ENCODE results near the gene CGNL1. TPM values are rescaled to one million over a fixed set of nuclear protein-coding genes. Genes with fewer than 3 reads are reported as not detected.

Gene CGNL1
- total RNA-seq, 1 donor from 2014 or later: 2.8 TPM

- H3K36me3 ChIP-seq (ENCODE audit: control insufficient read depth, insufficient read depth, low read length): no peaks in the 10 kb centered on the region
- TF ChIP-seq, protein P1, sequence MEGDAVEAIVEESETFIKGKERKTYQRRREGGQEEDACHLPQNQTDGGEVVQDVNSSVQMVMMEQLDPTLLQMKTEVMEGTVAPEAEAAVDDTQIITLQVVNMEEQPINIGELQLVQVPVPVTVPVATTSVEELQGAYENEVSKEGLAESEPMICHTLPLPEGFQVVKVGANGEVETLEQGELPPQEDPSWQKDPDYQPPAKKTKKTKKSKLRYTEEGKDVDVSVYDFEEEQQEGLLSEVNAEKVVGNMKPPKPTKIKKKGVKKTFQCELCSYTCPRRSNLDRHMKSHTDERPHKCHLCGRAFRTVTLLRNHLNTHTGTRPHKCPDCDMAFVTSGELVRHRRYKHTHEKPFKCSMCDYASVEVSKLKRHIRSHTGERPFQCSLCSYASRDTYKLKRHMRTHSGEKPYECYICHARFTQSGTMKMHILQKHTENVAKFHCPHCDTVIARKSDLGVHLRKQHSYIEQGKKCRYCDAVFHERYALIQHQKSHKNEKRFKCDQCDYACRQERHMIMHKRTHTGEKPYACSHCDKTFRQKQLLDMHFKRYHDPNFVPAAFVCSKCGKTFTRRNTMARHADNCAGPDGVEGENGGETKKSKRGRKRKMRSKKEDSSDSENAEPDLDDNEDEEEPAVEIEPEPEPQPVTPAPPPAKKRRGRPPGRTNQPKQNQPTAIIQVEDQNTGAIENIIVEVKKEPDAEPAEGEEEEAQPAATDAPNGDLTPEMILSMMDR (IDR thresholded peaks at IDR 0.05; ENCODE audit: insufficient read depth, low read length, poor library complexity, severe bottlenecking): no peak
- H3K4me3 ChIP-seq (ENCODE audit: low read depth, low read length): no peak overlapping the region
- no peaks in the 10 kb centered on the region for H3K27me3 ChIP-seq (ENCODE audit: control insufficient read depth, insufficient read depth, low read length)
- no peak for DNase-seq (ENCODE audit: low read depth)
Measured at GRCh38 chr15:57521503-57521902, 145.2 kb downstream of the CGNL1 start.

- TF ChIP-seq, protein P1 (IDR thresholded peaks at IDR 0.05; ENCODE audit: insufficient read depth, low read length, poor library complexity, severe bottlenecking): no peak
- no peak for DNase-seq (ENCODE audit: low read depth)
- Histone ChIP-seq H3K27me3 (ENCODE audit: control insufficient read depth, insufficient read depth, low read length) (no peaks in the 10 kb centered on the region), H3K4me3 (ENCODE audit: low read depth, low read length) (no peak overlapping the region), H3K36me3 (ENCODE audit: control insufficient read depth, insufficient read depth, low read length) (no peaks in the 10 kb centered on the region)
Measured at GRCh38 chr15:57522148-57522547, 145.8 kb downstream of the CGNL1 start.

- Histone ChIP-seq H3K27me3 (ENCODE audit: control insufficient read depth, insufficient read depth, low read length) (no peaks in the 10 kb centered on the region), H3K36me3 (ENCODE audit: control insufficient read depth, insufficient read depth, low read length) (no peaks in the 10 kb centered on the region), H3K4me3 (ENCODE audit: low read depth, low read length) (no peak overlapping the region)
- TF ChIP-seq, protein P1 (IDR thresholded peaks at IDR 0.05; ENCODE audit: insufficient read depth, low read length, poor library complexity, severe bottlenecking): no peak
- no peak for DNase-seq (ENCODE audit: low read depth)
Measured at GRCh38 chr15:57525581-57525980, 149.3 kb downstream of the CGNL1 start.

DNA sequence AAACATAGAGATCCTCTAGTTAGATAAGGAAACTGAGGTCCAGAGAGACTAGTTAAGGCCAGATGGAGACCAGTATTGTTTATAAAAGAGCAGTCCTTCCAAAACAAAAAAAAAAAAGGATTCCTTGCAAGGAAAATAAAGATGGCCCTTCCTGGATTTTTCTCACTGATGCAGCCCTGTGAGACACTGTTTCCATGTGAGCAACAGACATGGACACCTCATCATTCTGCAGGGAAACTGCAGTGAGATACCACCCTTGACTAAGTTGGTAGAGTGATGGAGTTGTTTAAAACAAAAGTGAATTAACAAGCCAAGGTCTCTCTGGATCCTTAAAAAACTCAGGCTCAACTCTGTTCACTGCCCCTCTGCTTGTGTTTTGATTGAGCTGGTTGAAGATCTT, 149.8 kb downstream of the CGNL1 start:
- TF ChIP-seq, protein P1 (IDR thresholded peaks at IDR 0.05; ENCODE audit: insufficient read depth, low read length, poor library complexity, severe bottlenecking): no peak
- Histone ChIP-seq H3K36me3 (ENCODE audit: control insufficient read depth, insufficient read depth, low read length) (no peaks in the 10 kb centered on the region), H3K27me3 (ENCODE audit: control insufficient read depth, insufficient read depth, low read length) (no peaks in the 10 kb centered on the region), H3K4me3 (ENCODE audit: low read depth, low read length) (no peak overlapping the region)
- DNase-seq (ENCODE audit: low read depth): no peak

DNA sequence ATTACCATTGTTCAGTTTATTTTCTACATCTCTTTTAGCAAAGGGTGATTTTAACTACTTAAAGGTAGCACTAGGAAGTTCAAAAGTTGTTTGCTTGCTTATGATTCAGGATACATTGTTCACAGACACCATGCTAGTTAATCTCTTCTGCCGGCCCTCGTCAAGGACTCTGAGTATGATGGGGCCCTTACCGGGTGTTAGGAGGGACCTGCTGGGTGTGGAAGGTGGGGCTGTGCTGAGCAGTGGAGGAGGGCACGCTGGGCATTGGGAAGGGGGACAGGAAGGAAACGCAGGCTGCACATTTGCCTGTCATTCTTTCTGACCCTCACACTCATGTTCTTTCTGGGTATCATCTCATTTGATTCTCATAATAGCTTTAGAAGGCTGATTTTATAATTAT, 150.3 kb downstream of the CGNL1 start:
- Histone ChIP-seq H3K36me3 (ENCODE audit: control insufficient read depth, insufficient read depth, low read length) (no peaks in the 10 kb centered on the region), H3K4me3 (ENCODE audit: low read depth, low read length) (no peak overlapping the region), H3K27me3 (ENCODE audit: control insufficient read depth, insufficient read depth, low read length) (no peaks in the 10 kb centered on the region)
- TF ChIP-seq, protein P1 (IDR thresholded peaks at IDR 0.05; ENCODE audit: insufficient read depth, low read length, poor library complexity, severe bottlenecking): no peak
- no peak for DNase-seq (ENCODE audit: low read depth)

DNA sequence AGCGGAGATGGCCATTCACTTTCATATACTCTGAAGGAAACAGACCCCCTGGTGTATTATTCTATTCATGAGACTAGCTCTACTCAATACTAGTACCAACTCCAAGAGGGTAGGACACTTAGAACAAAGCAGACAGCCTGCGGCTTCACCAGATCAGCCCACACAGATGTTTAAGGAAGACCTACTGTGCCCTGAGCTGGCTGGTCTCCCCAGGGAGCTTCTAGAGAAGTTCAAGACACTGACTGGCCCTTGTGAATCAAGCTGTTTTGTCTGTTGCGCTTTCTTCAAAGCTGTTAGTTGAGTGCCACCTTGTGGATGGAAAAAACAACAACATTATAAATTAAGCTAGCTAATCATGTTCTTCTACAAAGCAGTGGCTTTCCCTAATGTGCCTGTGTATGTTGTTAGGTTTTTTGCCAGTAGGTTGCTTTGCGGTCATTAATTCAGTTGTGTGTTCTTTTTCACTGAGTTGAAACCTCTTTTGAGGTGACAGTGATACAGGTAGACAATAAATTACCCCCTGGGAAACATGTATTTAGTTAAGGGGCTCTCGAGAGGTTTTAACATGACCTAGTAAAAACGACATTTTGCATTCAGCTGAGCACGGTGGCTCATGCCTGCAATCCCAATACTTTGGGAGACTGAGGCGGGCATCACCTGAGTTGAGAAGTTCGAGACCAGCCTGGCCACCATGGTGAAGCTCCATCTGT, 151.2 kb downstream of the CGNL1 start:
- TF ChIP-seq, protein P1 (IDR thresholded peaks at IDR 0.05; ENCODE audit: insufficient read depth, low read length, poor library complexity, severe bottlenecking): peak; percentile 47
- H3K36me3 ChIP-seq (ENCODE audit: control insufficient read depth, insufficient read depth, low read length): no peaks in the 10 kb centered on the region
- H3K4me3 ChIP-seq (ENCODE audit: low read depth, low read length): no peak overlapping the region
- DNase-seq (ENCODE audit: low read depth): peak; percentile 67
- no peaks in the 10 kb centered on the region for H3K27me3 ChIP-seq (ENCODE audit: control insufficient read depth, insufficient read depth, low read length)

Measured in kidney epithelial cell (primary cell).